DMS 273 (cell line): Measurements from ENCODE around the gene LRCH1.

Experiments used
- DNase-seq: peaks from one replicate; lab custom pipeline; 2025; ENCODE audit not compliant: unreplicated experiment; lab: John Stamatoyannopoulos, UW

LRCH1 gene

DNA sequence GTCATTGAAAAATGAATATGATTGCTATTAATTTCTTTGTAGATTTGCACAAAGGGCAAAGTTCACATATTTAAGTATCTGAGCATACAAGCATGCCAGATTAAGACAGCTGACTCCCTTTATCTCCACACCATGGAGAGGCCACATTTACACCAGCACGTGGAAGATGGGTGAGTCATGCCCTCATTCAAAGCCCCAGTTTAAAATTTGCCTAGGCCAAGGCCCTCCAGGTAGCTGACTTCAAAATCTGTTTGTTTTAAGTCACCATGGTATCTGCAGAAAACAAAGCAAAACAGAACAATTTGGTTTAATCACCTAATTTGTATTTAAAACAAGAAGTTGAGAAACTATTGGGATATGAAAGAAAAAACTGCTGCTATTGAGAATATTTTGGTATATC lies 134.8 kb downstream of the LRCH1 start:
- peak; percentile 9 for DNase-seq

DNA sequence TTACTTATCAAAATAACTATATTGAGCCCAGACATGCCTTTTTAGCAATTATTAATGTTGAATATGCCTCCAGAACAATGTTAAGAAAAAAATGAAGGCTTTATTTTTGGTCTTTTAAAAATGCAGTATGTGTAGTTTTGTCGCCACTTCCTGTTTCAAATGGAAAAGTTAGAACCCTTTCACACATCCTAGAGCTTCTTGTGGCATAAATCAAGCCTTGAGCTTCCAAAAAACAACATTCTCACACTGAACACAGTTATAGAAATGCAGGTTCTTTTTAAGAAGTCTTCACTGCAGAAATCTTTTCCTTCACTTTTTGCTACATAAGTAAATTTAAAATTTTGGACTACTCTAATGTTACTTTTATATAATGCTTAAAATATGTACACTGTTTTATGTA lies 135.3 kb downstream of the LRCH1 start:
- no peak for DNase-seq

DNA sequence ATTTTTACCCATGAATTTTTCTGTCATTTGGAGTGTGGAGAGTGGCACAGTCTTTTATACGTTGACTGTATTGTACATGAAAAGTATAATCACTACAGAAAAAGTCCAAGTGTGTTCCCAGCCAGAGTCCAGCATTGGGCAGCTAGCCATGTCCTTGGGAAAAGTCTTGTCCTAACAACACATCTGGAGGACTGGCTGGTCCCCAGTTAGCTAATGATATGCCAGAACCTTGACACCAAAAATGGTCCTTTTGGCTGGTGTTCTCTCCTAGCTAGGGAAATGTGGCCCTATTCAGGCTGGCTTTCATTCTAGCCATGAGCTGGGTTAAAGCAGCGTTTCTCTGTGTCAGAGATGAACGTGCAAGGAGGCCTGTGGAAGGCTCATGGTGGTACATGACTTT lies 145.0 kb downstream of the LRCH1 start:
- no peak for DNase-seq

DNA sequence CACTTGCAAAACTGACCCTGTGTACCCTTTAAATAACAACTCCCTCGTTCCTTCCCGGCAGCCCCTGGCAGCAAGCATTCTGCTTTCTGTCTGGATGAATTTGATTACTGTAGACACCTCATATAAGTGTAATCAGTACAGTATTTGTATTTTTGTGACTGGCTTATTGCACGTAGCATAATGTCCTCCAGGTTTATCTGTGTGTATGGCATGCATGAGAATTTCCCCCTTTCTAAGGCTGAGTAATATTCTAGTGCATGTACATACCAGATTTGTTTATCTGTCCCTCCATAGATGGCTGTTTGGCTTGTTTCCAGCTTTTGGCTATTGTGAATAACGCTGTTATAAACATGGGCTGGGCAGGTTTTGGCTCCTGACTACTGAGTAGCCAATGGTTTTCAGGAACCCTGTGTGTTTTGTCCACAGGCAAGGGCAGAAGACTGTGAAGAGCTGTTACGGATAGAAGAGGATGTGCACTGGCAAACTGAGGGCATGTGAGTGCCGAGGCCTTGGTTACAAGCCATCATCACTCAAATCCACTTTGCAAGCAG lies 146.0 kb downstream of the LRCH1 start:
- DNase-seq, result no peak

DNA sequence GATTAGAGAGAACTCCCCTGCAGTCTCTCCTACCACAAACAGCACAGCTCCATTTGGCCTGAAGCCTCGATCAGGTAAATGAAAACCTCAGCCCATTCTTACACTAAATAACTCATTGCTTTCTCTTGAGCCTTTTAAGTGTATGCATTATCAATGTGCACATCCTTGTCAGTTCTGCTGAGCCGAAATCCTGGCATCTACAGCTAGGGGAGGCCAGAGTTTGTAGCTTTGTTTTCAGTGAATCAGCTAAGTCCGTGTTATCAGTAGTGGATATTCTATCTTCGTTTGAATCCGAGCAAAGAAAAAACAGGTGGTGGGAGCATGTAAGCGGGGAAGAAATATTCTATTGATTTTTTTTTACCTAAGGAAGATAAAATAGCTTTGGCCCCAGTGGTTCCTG lies 159.6 kb downstream of the LRCH1 start:
- DNase-seq, result no peak

DNA sequence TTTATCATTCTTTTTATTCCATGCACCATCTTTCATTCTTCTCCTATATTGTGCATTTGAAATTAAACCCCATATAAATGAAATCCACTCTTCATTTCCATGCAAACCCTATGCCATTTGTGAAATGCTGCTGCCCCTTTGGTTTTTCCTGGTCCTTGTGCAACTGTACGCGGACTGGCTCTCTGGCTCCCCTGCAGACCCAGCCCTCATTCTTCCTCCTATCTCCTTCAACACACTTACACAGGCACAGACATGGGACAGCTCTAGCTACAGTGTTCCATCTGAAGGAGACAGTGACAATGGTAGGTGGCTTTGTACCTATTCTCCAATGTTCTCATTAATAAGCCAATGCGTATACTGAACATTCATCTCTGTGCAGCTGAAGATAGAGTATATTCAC lies 162.4 kb downstream of the LRCH1 start:
- DNase-seq, result no peak

DNA sequence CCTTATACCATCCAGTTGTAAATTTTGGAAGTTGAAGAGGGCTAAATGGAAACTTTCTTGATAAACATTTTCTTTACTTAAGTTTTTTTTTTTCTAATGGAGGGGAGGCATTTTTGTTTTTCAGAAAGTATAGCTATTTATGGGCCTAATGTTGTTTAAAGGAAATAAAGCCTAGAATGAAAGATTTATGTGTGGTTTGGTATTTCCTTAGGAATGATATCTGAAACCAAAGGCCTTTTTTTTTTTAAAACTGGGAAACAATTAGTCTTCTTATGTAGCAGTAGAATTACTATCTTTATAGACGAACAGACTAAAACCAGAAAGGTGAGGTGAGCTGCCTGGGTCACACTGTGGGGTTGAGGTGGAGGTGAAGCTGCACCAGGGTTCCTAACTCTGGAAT lies 163.9 kb downstream of the LRCH1 start:
- DNase-seq, result no peak

DNA sequence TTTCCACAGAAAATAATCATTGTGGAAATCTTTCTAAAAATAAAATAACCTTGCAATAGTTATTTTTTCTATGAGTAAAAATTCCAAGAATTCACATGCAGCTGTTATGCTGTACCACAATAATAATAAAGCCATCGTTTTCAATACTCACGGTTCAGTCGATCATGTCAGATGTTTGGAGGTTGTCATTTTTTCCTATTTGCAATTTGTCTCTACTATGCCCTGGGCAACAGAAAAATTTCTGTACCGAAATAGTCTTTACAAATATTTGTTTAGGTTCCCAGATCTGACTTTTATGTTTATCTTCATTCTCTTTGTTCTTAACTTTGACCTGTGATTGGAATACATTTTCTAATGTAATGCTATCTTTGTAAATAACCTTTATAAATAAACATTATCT lies 164.3 kb downstream of the LRCH1 start:
- no peak for DNase-seq

DNA sequence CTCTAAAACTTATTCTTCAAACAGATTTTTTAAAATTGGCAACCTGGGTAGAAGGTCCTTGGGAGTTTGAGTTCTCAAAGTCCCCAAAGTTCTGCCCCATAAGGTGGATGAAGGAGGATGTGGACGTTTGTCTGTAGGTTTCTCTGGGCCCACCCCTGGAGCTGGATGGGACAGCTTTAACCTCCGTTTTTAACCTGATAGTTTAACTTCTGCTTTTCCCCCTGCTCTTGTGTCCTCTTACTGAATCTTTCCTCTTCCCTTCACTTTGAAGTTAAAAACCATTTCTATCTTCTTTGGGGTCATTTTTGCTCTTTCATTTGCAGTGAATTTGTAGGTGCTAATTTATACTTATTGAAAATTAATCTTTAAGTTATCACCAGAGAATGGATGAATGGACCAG lies 164.9 kb downstream of the LRCH1 start:
- DNase-seq, result no peak

DNA sequence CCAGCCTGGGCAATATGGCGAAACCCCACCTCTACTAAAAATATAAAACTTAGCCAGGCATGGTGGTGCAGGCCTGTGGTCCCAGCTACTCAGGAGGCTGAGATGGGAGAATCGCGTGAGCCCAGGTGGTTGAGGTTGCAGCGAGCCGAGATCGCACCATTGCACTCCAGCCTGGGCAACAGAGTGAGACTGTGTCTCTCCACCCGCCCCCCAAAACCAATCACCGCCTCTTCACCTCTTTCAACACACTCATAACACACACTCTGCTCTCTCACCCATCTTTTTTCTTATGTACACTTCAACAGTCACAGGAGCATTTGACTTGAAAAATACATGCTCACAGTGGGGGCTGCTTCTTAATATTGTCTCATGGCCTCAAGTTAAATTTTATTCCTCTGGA lies 167.2 kb downstream of the LRCH1 start:
- DNase-seq, result no peak

DNA sequence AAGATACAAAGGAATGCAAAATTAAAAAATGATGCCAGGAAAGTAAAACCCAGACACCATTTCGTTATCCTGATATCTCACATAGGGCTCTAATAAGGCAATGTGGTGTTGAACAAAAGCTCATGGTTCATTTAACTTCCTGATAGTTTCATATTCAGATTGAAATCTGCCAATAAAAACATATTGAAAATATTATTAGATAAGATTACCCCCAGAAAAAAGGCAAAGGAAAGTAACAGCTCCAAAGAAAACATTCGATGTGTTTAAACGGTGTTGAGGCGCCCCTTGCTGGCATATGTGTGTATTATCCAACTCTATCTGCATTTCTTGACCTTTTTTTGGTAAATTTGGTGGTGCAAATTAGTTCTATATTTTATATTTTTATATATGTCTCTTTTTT lies 168.1 kb downstream of the LRCH1 start:
- DNase-seq, result peak; percentile 51

DNA sequence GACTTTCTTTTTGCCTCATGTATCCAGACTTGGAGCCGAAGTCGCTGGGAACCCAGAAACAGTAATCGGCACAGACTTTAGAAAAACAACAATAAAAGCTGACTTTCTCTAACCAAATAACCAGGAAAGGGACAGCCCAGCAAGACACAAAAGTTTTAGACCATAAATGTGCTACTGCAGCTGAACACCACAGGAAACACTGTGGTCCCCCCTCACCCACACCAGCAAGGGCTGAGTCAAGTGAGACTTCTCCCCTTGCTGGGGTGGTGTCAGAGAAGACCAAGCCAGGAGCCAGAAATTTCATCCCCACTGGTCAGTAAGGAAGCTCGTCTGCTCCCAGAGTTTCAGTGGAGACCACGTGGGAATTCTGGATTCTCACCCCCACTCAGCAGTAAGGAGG lies 173.4 kb downstream of the LRCH1 start:
- DNase-seq, result no peak

DNA sequence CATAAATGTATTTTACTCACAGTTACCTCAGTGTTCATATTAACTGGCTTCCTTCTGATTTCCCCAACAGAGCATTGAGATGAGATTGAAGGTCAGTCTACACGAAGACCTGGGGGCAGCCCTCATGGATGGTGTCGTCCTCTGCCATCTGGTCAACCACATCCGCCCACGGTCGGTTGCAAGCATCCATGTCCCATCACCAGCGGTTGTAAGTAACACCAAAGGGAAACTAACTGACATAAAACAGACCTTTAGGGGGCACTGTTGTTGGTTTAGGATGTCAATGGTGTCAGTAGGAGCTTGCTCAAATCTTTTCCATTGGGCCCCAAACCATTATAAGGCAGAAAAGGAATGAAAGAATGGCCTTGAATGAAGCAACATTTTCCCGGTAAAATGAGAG lies 175.8 kb downstream of the LRCH1 start:
- DNase-seq, result peak; percentile 41

DNA sequence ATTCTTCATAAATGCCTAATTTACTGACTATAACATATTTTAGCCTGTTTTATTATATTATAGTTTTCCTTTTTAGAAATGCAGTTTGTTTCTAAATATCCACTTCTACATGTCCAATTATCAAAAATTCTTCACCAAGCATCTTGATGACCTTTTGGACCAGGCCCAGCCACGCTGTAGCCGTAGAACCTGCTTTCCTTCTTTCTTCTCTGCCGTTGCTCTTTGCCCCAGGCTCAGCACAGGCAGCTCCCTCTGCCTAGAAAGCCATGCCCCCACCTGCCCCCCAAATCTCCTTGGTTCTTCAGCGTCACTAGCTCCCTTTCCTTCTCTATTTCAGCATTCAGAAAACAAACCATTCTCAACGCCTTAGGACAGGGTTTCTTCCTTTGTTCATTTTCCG lies 178.6 kb downstream of the LRCH1 start:
- DNase-seq, result no peak

DNA sequence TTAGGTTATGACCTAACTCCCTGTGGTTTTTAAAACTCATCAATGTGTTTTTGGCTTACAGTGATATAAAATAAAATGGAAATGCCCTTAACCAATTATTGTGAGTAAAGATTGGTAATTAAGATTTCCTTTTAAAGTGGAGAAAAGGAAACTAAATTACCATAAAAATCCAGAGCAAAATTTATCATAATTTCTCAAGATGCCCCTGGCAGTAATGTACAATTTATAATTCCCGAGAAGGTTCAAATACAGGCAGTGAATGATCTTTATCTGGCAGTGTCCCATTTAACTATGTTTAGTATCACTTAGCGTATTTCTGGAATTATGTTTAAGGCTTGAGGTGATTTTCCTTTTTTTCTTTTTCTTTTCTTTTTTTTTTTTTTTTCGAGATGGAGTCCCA lies 182.5 kb downstream of the LRCH1 start:
- no peak for DNase-seq

DNA sequence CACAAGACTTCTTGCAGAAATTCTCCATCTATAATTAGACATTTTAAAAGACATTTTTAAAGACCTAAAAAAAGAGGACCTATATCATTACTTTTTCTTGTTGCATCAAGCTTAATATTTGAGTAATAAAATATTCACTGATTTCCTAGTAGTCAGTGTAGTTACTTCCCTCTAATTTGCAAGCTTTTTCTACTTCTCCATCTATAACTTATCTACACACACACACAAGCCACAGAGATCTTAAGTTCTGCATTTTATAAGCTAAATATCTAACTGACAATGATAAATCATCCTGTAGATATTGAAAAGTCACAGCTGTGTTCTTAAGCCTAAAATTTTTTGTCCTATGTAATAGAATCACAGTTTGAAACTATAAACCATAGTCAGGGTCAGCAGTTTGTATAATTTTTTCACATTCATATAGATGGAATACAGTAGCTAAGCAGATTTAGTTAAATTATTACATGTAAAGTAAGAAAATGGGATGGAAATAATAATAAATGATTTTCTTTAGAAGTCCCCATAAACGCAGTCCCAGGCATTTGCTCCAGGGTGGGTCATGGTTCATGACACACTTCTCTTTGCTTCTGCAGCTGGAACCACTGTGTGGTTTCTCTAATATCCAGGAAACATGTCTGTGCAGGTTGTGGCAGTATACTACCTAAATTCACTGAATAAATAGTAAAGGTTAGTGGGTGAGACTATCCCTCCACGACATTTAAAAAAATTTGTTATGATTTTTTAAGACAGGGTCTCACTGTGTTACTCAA lies 183.8 kb downstream of the LRCH1 start:
- no peak for DNase-seq

DNA sequence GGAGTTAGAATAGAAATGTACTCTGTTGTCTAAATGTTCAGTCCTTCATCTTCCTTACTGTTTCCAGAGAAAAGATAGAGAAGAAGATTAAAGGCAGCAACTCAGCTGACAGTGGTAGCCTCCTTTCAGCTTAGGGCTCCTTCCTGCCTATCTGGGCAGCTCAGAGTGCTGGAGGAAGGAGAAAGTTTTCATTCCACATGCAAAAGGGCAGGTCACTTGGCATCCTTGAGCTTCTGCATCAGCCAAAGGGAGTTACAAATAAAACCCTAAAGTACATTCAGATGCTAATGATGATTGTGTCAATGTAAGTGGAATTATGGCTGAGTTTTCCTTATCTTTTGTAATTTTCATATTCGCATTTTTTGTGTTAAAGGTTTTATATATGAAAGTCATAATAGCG lies 185.1 kb downstream of the LRCH1 start:
- DNase-seq, result no peak

DNA sequence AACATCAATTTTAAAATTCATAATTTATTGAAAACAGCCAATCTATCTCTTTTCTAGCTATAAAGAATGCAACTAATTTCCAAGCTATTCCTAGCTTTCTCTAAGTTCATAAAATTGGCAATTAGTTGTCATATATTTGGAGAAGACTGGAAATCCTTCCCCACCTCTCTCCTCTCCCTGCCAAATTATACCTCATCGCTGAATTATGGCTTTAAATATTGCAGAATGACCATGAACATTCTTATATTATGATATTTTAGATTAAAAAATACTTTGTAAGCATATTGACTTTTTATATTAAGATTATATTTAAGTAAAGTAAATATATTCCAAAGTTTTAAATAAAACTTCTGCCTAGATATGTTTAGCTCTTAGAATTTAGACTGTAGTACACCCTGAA lies 185.8 kb downstream of the LRCH1 start:
- no peak for DNase-seq

DNA sequence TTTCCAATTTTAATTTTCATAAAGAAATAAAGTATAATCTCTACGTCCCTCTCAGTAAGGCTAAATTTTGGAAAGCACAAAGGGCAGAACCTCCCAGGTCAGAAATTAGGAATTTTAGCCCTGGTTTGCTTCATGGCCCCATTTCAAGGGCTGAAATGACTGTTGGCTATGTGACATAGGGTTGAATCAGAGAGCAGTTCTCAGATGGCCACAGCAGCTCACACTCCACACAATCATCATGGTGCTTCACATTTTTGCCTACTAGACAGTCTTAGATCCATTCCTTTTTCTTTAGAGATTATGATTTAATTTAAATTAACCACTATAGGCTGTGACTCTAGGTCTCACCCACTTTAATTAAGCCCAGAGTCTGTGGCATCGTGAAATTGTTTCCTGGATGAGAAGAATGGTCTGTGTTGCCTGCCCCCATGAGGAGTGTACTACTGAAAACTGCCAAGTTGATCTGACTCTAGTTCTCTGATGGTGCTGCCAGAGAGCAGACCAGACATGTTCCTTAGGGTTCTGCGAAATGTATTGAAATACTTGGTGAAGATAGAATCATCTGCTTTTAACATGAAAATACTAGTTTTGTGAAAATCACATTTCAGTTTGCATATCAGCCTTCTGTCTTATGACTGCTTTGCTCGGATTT lies 186.6 kb downstream of the LRCH1 start:
- no peak for DNase-seq

DNA sequence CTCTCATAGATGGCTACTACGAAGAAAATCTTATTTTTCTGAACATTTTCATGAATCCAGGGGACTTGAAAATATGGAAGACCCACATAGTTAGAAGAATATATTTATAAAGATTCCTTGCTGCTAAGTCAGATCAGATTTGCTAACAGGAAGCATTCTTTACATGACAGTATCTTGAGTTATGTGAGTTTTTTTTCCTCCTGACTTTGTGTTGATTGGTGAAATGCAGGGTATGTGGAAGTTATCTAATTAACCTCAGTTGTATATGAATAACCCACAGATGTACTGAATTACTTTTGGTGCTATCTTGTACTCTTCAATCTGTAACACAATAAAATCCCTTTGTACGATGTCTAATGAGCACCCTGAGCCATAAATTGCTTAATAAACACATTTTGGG lies 190.2 kb downstream of the LRCH1 start:
- DNase-seq, result no peak

DNA sequence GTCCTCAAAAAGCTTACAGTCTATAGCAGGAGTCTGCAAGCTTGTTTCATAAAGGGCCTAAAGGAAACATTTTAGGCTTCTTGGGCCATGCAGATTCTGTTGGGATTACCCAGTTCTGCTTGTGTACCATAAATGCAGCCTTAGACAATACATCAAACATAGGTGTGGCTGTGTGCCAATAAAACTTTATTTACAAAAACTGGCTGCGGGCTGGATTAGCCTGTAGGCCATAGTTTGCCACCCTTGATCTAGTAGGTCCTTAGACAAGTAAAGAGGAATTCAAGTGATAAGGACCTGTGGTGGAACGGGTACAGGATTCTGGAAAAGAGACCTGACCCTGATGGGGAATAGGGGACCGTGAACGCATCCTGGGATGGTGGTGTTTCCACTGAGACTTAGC lies 192.1 kb downstream of the LRCH1 start:
- DNase-seq, result no peak

DNA sequence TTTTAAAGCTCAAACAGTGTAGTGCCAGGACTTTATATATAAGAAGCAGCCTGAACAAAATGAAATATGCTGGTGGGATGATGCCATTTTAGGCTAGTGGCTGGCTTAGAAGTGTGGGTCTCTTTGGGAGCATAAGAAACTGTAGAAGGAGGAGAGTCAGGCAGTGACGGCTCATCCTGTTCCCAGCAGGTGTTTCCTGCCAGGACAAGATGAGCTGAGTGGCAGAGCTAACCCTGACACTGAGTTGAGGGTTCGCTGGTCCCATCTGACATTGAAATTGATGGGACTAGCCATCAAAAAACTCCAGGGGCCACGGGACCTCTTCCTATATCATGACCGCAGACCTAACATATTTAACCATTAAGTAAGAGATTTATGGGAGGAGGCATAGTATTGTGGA lies 192.7 kb downstream of the LRCH1 start:
- no peak for DNase-seq
